Measurements from ENCODE around the gene PPIE.
"Not testable (repeated sequence)": the region's sequence is repeated elsewhere in the genome, so short reads cannot be mapped to it uniquely, and the experiment has no call there.

DNA sequence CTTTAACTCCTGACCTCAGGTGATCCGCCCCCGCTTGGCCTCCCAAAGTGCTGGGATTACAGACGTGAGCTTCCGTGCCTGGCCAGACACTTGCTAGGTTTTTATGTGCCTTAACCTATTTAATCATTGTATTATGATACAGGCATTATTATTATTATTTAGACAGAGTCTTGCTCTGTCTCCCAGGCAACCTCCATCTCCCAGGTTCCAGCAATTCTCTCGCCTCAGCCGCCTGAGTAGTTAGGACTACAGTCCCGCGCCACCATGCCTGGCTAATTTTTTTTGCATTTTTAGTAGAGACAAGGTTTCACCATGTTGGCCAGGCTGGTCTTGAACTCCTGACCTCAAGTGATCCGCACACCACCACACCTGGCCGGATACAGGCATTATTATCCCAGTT, 44.0 kb downstream of the PPIE start:
- TF ChIP-seq, protein P1, sequence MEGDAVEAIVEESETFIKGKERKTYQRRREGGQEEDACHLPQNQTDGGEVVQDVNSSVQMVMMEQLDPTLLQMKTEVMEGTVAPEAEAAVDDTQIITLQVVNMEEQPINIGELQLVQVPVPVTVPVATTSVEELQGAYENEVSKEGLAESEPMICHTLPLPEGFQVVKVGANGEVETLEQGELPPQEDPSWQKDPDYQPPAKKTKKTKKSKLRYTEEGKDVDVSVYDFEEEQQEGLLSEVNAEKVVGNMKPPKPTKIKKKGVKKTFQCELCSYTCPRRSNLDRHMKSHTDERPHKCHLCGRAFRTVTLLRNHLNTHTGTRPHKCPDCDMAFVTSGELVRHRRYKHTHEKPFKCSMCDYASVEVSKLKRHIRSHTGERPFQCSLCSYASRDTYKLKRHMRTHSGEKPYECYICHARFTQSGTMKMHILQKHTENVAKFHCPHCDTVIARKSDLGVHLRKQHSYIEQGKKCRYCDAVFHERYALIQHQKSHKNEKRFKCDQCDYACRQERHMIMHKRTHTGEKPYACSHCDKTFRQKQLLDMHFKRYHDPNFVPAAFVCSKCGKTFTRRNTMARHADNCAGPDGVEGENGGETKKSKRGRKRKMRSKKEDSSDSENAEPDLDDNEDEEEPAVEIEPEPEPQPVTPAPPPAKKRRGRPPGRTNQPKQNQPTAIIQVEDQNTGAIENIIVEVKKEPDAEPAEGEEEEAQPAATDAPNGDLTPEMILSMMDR (IDR thresholded peaks at IDR 0.05; ENCODE audit: borderline replicate concordance, extremely low read depth, low read length, poor library complexity, severe bottlenecking): not testable (repeated sequence)
- TF ChIP-seq EZH2 (IDR thresholded peaks at IDR 0.05; ENCODE audit: borderline replicate concordance, low read depth, low read length, severe bottlenecking): not testable (repeated sequence)
